GM21528 (cell line): ENCODE results near the gene ABCC1.
"Not testable (repeated sequence)": the region's sequence is repeated elsewhere in the genome, so short reads cannot be mapped to it uniquely, and the experiment has no call there.

Source experiments
- ATAC-seq: cut with Tn5 transposase; IDR thresholded peaks from one replicate; pipeline ENCODE4 v1.9.1; 2021; ENCODE audit warnings: mild to moderate bottlenecking, moderate library complexity; ENCODE audit not compliant: unreplicated experiment, low FRiP score

ABCC1 gene

DNA sequence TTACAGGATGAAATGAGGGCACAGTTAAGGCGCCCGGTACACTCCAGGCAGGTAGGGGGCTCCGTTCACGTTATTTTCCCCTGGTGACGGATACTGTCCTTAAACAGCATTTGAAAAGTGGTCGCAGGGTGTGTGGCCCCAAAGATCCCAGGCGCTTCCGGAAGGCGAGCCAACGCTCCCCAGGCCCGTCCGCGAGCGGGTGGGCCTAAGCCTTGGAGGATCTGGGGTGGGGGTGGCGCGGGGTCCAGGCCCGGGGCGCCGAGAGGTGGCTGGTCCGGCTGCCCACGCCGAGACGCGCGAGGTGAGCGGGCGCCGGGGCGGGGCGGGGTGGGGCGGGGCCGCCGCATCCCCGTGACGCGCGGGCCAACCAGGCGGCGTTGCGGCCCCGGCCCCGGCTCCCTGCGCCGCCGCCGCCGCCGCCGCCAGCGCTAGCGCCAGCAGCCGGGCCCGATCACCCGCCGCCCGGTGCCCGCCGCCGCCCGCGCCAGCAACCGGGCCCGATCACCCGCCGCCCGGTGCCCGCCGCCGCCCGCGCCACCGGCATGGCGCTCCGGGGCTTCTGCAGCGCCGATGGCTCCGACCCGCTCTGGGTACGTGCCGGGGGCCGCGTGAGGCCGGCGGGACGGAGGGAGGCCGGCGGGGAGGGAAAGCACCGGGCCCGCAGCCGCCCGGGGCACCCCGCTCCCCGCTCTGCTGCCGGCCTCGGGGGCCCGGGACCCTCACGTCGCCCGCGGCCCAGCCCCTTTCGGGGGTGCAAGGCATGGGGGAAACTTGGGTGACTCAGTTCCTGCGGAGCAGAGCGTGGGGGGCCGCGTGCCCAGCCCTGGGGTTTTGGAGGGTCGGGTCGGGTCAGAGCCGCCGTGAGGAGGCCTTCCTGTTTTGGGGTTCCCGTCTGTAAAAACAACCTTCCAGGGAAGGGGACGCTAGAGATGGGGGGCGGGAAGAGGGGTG, at the start of gene ABCC1:
ABCC1 (plus strand) TSS at position 407 of the 951 bp plus-strand sequence; CDS start at position 543, 136 bp downstream.
- ATAC-seq: peak; percentile 54

DNA sequence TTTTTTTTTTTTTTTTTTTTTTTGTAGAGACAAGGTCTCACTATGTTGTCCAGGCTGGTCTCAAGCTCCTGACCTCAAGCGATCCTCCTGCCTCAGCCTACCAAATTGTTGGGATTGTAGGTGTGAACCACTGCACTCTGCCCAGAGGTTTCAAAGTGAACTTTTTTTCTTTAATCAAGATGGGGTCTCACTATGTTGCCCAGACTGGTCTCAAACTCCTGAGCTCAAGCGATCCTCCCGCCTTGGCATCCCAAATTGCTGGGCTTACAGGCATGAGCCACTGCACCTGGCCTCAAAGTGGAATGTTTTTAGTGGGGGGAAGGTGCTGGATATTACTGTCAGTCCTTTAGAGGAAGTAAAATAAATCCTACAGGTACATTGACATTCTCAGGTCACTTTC, 49.1 kb upstream of the ABCC1 start:
- ATAC-seq: no peak

- no peak for ATAC-seq
Observed at GRCh38 chr16:15900901-15901500, 48.4 kb upstream of the ABCC1 start.

DNA sequence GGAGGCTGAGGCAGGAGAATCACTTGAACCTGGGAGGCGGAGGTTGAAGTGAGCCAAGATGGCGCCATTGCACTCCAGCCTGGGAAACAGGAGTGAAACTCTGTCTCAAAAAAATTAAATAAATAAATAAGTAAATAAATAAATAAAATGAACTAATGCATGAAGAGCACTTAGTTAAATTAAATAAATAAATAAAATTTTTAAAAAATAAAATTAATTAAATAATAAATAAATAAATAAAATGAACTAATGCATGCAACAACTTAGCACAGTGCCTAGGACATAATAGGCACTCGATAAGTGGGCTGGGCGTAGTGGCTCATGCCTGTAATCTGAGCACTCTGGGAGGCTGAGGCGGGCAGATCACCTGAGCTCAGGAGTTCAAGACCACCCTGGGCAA, 45.5 kb upstream of the ABCC1 start:
- no peak for ATAC-seq

- ATAC-seq: no peak
Observed at GRCh38 chr16:15906439-15906838, 43.0 kb upstream of the ABCC1 start.

- ATAC-seq: peak; percentile 97
Observed at GRCh38 chr16:15907863-15908478, 41.4 kb upstream of the ABCC1 start.

GRCh38 chr16:15911198-15911597, 38.2 kb upstream of the ABCC1 start:
- ATAC-seq: no peak

- no peak for ATAC-seq
Observed at GRCh38 chr16:15913046-15913698, 36.2 kb upstream of the ABCC1 start.

- ATAC-seq: no peak
Observed at GRCh38 chr16:15915555-15916081, 33.8 kb upstream of the ABCC1 start.

GRCh38 chr16:15916323-15916722, 33.1 kb upstream of the ABCC1 start:
- ATAC-seq: no peak

GRCh38 chr16:15918314-15918713, 31.1 kb upstream of the ABCC1 start:
- not testable (repeated sequence) for ATAC-seq

DNA sequence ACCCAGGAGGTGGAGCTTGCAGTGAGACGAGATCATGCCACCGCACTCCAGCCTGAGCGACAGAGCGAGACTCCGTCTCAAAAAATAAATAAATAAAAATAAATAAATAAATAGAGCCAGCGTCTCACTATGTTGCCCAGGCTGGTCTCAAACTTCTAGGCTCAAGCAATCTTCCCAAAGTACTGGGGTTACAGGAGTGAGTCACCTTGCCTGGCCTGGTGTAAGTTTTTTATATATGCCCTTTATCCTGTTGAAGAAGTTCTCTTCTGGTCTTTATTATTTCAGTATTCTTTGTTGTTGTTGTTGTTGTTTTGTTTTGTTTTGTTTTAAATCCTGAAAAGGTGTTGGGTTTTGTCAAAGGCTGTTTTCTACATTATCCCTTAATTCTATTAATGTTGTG, 30.1 kb upstream of the ABCC1 start:
- ATAC-seq: no peak

- ATAC-seq: no peak
Observed at GRCh38 chr16:15924996-15925395, 24.4 kb upstream of the ABCC1 start.

DNA sequence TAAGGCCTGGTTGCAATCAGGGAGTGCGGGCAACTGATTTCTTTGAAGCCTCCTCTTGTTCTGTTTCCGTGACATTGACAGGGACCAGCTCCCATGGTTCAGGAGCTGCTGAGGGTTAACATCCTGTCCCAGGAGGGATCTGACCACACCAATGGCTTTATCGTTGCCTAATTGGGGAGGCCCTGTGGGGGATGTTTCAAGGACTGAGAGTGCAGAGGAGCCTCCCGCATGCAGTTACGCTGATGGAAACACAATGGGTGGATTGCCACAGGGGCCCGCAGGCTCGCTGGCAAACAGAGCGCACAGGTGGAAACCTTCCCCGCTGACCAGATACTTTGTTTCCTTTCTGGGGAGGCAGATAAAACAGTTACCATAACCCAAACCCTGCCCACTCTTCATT, 23.8 kb upstream of the ABCC1 start:
- ATAC-seq: no peak

DNA sequence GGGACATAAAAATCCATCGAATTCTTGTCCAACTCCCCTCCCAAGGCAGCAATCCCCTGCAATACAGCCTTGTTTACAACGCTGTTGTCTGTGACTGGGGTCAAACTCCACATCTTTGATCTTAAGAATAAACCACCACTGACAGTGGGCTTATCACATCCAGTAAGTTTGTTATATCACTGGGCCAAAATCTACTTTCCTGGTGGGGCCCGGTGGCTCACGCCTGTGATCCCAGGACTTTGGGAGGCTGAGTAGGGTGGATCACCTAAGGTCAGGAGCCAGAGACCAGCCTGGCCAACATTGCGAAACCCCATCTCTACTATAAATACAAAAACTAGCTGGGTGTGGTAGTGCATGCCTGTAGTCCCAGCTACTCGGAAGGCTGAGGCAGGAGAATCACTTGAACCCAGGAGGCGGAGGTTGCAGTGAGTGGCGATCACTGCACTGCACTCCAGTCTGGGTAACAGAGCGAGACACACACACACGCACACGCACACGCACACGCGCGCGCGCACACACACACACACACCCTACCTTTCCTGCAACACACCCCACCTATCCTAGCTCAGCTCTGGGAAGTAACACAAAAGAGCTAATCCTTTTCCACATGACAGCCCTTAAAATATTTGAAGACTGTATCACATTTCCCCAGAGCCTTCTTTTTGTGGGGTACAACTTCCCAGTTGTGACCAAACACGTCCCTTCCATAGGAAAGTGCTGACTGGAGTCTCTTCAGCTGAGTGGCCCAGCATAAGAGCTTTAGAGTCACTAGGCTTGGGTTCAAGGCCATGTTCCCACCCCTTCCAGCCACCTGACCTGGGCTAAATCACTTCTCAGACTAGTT, 20.9 kb upstream of the ABCC1 start:
- ATAC-seq: no peak

- no peak for ATAC-seq
Observed at GRCh38 chr16:15932939-15933338, 16.5 kb upstream of the ABCC1 start.

- no peak for ATAC-seq
Observed at GRCh38 chr16:15933781-15934180, 15.6 kb upstream of the ABCC1 start.

DNA sequence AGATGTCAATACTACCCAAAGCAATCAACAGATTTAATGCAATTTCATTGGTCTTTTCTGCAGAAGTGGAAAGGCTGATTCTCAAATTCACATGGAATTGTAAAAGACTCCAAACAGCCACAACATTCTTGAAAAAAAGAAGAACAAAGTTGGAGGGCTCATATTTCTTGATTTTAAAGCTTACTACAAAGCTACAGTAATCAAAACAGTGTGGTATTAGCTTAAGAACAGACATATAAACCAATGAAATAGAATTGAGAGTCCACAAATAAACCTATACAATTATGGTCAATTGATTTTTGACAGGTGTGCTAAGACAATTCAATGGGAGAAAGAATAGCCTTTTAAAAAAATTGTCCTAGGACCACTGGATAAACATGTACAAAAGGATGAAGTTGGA, 14.4 kb upstream of the ABCC1 start:
- ATAC-seq: no peak

- ATAC-seq: not testable (repeated sequence)
Observed at GRCh38 chr16:15936809-15937208, 12.6 kb upstream of the ABCC1 start.
